D721Med (cell line): ENCODE data around the gene CCDC51.

Experiments
- DNase-seq: peaks from one replicate; pipeline ENCODE4 v3.0.0; 2011; ENCODE audit warnings: low spot score; ENCODE audit not compliant: insufficient read length
- FAIRE-seq: peaks from 2 replicates; lab custom pipeline; 2011; peaks lifted over from hg19 to GRCh38; lab: Jason Lieb, UNC
- TF ChIP-seq, protein P1 (sequence below): IDR thresholded peaks from 2 replicates; pipeline ENCODE4 v1.5.1; 2012; ENCODE audit warnings: mild to moderate bottlenecking, control low read depth; ENCODE audit not compliant: insufficient read depth; ENCODE audit errors: missing control alignments

The CCDC51 gene

DNA sequence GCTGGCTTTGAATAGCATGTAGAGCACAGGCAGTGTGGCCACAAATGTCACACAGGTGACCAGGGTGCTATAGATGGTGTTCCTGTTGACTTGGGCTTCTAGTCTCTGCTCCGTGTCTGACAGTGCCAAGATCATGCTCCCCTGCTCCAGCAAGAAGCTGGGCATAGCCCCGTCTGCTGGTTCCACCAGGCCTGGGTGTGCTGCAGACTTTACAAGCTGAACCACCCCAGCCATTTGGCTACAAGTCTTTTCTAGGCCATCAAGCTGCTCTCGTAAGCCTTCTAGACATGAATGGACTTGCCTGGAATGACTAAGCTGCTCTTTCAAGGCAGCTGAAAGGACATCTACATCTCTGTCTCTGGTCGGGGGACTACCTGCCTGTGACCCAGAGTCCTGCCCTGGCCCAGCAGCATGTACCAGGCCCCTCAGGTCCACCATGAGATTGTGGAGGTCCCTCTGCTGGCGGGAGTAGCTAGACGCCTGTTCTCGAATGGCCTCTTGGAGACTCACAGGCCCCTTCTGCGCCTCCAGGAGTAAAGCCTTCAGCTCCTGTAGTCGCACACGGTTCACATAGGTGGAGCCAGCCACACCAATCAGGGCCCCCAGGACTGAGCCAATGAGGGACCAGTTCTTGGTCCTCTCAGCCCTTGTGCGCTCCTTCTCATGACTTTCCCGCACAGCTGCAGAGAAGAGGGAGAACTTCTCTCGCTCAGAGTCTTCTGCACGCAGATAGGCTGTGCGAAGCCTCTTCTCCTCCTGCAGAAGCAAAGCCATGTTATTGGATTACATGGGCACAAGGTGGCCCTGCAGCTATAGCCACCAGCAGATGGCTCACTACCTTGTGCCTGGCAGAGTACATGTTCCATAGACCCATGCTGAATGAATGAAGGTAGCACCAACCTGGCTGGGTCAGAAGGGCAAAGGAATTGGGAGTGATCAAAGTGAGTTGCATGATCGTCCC is 7.2 kb downstream of the CCDC51 start:
- FAIRE-seq: no peak
- TF ChIP-seq, protein P1, sequence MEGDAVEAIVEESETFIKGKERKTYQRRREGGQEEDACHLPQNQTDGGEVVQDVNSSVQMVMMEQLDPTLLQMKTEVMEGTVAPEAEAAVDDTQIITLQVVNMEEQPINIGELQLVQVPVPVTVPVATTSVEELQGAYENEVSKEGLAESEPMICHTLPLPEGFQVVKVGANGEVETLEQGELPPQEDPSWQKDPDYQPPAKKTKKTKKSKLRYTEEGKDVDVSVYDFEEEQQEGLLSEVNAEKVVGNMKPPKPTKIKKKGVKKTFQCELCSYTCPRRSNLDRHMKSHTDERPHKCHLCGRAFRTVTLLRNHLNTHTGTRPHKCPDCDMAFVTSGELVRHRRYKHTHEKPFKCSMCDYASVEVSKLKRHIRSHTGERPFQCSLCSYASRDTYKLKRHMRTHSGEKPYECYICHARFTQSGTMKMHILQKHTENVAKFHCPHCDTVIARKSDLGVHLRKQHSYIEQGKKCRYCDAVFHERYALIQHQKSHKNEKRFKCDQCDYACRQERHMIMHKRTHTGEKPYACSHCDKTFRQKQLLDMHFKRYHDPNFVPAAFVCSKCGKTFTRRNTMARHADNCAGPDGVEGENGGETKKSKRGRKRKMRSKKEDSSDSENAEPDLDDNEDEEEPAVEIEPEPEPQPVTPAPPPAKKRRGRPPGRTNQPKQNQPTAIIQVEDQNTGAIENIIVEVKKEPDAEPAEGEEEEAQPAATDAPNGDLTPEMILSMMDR: peak; percentile 5
- DNase-seq: peak; percentile 20

DNA sequence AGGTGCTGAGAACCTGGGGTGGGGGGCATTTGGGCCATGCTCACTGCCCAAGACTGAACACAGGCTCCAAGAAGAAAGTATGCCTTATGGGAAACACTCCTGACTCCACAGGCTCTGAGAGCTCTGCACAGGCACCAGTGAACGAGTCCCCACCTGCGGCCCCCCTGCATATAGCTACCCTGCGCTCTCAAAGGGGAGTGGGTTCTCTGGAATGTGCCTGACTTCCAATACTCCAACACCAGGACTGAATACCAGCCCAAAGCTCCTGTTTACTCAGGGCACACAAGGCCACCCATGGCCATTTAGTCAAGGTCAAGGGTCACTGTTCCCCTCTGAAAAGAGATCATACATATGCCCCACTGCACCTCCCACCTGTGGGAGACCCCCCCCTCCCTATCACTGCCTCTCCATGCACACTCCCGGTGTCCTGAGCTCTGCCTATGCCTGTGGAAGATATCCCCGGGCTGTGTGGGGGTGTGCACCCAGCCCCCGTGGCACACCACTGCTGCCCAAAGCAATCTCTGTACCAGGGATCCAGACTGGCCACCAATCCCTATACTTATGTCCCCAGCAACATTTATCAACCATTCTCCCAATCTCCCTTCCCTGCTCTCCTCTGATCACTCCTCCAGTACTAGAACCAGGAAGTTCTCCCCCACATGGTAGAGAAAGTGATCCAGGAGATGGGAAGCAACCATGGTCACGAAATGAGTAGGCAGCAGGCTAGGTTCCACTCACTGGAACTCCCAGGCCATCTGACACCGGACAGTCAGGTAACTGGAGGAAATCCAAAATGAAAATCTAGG is 8.5 kb downstream of the CCDC51 start:
- no peak for FAIRE-seq
- TF ChIP-seq, protein P1: no peak
- DNase-seq: no peak

DNA sequence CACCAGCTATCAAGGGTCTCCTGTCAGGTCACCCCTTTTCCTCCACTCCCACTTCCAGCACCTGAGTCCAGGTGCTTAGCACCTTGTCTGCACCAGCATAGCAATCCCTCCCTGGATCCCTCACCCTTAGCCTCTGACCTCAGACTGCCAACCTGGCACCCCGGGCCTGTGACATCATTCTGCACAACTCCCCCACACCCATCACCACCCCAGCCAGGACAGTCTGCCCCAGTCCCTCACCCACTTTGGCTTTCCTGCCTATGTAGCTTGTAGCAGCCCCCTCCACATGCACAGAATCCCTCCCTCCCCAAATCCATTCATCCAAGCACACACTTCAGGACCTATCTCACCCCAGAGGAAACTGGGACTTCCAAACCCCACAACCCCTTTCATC is 9.2 kb downstream of the CCDC51 start:
- FAIRE-seq (no peak), DNase-seq (no peak)
- TF ChIP-seq, protein P1: no peak

DNA sequence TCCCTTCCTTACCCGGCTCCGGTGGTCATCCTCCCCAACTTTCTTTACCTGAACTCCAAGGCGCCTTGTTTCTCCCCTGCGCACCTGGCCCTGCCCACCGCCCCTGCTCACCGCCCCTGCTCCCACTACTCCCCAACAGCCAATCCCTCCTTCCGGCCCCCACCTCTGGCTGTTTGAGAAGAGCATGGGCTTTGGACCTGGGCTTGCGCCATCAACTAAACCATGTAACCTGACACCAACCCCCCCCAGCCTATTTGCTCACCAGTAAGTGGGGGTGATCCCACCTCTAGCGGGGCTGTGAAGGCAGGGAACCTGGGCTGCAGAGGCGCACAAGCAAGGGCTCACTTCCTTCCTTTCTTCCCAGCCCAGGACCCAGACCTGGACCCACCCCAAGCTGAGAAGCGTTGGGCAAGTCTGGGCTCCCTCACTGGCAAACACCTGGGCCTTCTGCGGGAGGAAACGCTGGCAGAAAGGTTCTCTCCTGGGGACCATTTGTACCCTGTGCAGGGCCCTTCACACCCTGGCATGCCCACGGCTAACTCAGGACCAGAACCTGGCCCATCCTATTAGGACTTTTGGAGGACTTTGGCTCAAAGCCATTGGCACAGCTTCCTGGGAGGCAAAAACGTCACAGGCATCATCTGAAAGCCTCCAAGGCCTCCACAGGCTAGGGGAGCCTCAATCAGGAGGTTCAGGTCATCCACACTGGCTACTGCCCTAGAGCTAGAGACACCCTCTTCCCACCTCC is 9.8 kb downstream of the CCDC51 start, which contains the start of gene PLXNB1:
Gene PLXNB1 (minus strand): TSS at position 127 of the 748 bp plus-strand sequence. CDS start 5,475 bp downstream, outside the sequence.
- TF ChIP-seq, protein P1: no peak
- FAIRE-seq (no peak), DNase-seq (no peak)

DNA sequence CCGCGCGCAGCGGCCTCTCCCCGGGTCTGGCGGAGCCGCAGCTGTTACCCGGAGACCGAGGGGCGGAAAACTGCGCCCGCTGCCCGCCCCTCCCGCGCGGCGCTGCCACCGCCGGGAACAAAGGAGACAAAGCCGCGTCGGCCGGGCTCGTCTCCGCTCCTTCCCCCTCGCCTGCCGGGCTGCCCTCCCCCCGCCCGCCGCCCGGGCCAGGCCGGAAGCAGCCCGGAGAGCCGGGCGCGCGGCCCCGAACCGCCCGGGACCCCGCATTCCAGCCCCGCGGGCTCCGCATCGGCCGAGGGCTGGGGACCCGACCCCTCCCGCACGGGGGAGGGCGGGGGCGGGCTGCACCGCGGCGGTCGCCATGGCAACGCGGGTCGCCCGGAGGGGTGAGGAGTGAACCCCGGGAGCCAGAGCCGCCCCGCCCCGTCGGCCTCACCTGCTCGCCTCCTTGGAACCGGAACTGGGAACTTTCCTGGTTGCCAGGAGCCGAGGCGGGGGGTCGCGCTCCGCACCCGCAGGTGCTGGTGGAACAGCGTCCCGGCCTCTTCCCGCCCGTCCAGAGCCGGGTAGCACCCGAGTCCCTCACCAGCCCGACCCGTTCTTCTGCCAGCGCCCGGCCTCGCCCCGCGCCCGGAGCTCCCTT is 10.5 kb downstream of the CCDC51 start:
- DNase-seq (peak; percentile 79), FAIRE-seq (no peak)
- TF ChIP-seq, protein P1: no peak

DNA sequence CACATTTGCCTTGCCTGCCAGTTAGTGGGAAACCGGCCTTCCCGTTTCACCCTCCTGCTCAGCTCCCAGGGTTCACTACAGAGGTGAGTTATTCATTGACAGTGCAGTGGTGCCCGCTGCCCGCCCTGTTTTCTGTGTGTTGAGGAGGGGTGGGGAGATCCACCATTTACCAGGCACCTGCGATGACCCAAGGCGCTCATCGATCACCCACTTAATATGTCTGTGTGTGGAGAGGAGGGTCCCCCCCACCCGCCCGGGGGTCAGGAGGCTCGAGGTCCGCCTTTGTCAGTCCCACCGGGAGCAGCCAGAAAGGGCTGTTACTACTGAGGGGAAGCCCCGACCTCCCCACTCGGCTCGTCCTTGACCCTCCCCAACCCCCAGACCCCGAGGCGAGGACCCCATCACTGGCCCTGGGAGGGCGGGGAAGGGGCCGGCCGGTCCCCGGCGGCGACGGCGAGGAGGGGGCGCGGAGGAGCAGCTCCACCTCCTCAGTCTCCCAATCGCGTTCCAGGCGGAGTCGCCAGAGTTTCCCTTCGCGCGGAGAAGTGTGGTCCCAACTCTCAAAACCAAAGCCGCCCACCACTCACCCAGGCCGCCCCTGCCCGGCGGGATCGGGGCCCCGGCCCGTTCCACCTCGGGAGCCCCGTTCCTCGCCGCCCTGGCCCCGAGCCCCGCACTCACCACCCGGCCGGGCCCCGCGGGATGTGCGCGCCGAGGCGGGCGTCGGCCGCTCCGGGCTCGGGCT is 11.2 kb downstream of the CCDC51 start:
- DNase-seq (peak; percentile 74), FAIRE-seq (no peak)
- TF ChIP-seq, protein P1: no peak
